Measurements from ENCODE around the gene SMYD3. TPM values are rescaled to one million over a fixed set of nuclear protein-coding genes. Genes with fewer than 3 reads are reported as not detected.

Gene SMYD3
- total and polyA plus RNA-seq, 5 donors: 6.8 to 11.6 (median 9.9) TPM

- no peaks in the 10 kb centered on the region for H3K9me3 ChIP-seq (ENCODE audit: control insufficient read depth, low read length)
- no peaks in the 10 kb centered on the region for H3K4me1 ChIP-seq (ENCODE audit: control insufficient read depth, insufficient read depth, low read length)
- ATAC-seq (no peak), DNase-seq (no peak)
- H3K27me3 ChIP-seq (ENCODE audit: control insufficient read depth, insufficient read depth): no peaks in the 10 kb centered on the region
- WGBS: 93% methylated on average over 4 of the region's 4 CpGs
- intact Hi-C loops (cut with DNase I): no loop called here
- no peak overlapping the region for H3K4me3 ChIP-seq (ENCODE audit: low read length)
- H3K27ac ChIP-seq (ENCODE audit: low read length): no peak overlapping the region
Measured at GRCh38 chr1:245768596-245768995, 738.5 kb downstream of the SMYD3 start.

GRCh38 chr1:245765230-245766000 lies 741.7 kb downstream of the SMYD3 start:
- ATAC-seq (no peak), DNase-seq (no peak)
- Histone ChIP-seq H3K27ac (ENCODE audit: low read length) (no peak overlapping the region), H3K27me3 (ENCODE audit: control insufficient read depth, insufficient read depth) (no peaks in the 10 kb centered on the region), H3K4me3 (ENCODE audit: low read length) (no peak overlapping the region), H3K9me3 (ENCODE audit: control insufficient read depth, low read length) (peaks cover 2% of the 10 kb centered on the region), H3K4me1 (ENCODE audit: control insufficient read depth, insufficient read depth, low read length) (no peaks in the 10 kb centered on the region)
- 86% methylated on average over 10 of the region's 10 CpGs for WGBS
- intact Hi-C loops (cut with DNase I): no loop called here

GRCh38 chr1:245763873-245764331 lies 743.2 kb downstream of the SMYD3 start:
- ATAC-seq: no peak
- 71% methylated on average over 5 of the region's 5 CpGs for WGBS
- H3K4me1 ChIP-seq (ENCODE audit: control insufficient read depth, insufficient read depth, low read length): no peaks in the 10 kb centered on the region

DNA sequence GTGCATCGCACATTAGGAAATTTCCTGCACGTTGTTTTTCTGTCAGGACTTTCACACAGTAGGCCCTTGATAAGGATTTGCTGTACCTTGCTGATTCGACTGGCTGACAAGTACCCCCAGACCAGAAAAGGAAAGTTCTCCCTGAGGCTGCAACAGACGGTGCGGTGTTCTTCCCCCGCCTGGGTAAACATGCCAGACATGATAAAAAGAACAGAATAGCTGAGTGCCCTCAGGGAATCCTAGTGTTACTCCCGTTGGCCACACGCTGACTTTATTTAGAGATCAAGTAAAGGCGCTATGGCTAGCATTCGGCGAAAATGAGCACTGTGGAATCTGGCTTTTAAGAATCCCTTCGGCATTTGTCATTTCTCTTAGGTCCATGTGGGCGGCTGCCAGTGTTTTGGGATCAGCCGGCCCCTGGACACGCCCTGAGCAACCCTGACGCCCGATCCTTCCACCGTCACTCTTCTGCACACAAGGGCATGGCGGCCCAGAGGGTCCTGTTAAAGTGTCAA lies 744.6 kb downstream of the SMYD3 start:
- DNase-seq (no peak), ATAC-seq (no peak)
- 88% methylated on average over 19 of the region's 19 CpGs for WGBS

More at GRCh38 chr1:245763873-245764331, 743.2 kb downstream of the SMYD3 start:
- DNase-seq: no peak
- Histone ChIP-seq H3K27me3 (ENCODE audit: control insufficient read depth, insufficient read depth) (no peaks in the 10 kb centered on the region), H3K4me3 (ENCODE audit: low read length) (no peak overlapping the region), H3K27ac (ENCODE audit: low read length) (no peak overlapping the region), H3K9me3 (ENCODE audit: control insufficient read depth, low read length) (peaks cover 2% of the 10 kb centered on the region)
- intact Hi-C loops (cut with DNase I): no loop called here

GRCh38 chr1:245760301-245760700 lies 746.8 kb downstream of the SMYD3 start:
- Histone ChIP-seq H3K4me3 (ENCODE audit: low read length) (no peak overlapping the region), H3K27ac (ENCODE audit: low read length) (no peak overlapping the region), H3K9me3 (ENCODE audit: control insufficient read depth, low read length) (peaks cover 2% of the 10 kb centered on the region), H3K4me1 (ENCODE audit: control insufficient read depth, insufficient read depth, low read length) (no peaks in the 10 kb centered on the region), H3K27me3 (ENCODE audit: control insufficient read depth, insufficient read depth) (no peaks in the 10 kb centered on the region)
- no peak for DNase-seq
- WGBS: 95% methylated on average over 4 of the region's 4 CpGs
- ATAC-seq: no peak
- intact Hi-C loops (cut with DNase I): no loop called here

More for the DNA sequence above, 744.6 kb downstream of the SMYD3 start:
- Histone ChIP-seq H3K27ac (ENCODE audit: low read length) (no peak overlapping the region), H3K4me3 (ENCODE audit: low read length) (no peak overlapping the region), H3K27me3 (ENCODE audit: control insufficient read depth, insufficient read depth) (no peaks in the 10 kb centered on the region), H3K4me1 (ENCODE audit: control insufficient read depth, insufficient read depth, low read length) (no peaks in the 10 kb centered on the region), H3K9me3 (ENCODE audit: control insufficient read depth, low read length) (peaks cover 2% of the 10 kb centered on the region)
- intact Hi-C loops (cut with DNase I): no loop called here

DNA sequence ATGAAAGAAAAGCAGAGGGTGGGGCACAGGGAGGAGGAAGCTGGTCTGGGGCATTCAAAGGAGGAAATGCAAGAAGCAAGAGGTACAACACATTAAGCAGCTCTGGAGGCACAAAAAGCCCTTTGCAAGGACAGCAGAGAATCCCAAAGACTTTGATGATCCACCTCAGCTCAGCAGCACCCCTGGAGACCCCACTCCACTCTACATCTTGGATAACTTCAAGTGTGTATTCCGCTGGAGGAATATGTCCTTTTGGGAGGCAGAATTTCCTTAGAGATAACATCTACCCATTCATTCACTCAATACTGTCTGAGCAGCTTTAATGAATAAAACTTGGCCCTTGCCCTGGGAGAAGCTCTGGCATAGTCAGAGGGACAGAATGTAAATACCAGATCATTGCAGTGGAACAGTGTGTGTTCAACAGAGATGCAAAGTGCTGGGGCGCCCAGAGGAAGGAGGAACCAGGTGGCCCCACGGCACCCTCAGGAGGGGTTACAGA lies 752.6 kb downstream of the SMYD3 start:
- DNase-seq: no peak
- Histone ChIP-seq H3K27me3 (ENCODE audit: control insufficient read depth, insufficient read depth) (no peaks in the 10 kb centered on the region), H3K27ac (ENCODE audit: low read length) (no peak overlapping the region), H3K4me1 (ENCODE audit: control insufficient read depth, insufficient read depth, low read length) (no peaks in the 10 kb centered on the region), H3K9me3 (ENCODE audit: control insufficient read depth, low read length) (no peaks in the 10 kb centered on the region), H3K4me3 (ENCODE audit: low read length) (no peak overlapping the region)
- intact Hi-C loops (cut with DNase I): no loop called here
- 93% methylated on average over 3 of the region's 3 CpGs for WGBS
- no peak for ATAC-seq

DNA sequence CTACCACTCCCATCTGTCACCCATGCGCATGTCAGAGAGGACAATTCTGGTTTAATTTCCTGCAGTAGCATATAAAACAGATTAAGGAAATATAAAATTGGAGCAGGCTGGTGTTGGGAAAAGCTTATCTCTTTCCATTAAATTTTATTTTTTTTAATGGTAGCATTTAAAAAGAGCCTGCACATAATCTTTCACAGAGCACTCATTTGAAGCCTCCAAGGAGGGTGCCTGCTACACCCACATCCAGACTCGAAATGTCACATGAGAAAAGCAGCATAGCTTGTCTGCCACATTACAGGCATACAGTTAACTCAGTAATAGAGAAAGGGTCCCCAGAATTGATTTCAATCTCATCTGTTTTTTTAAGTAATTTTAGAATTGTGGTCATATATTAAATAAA lies 753.3 kb downstream of the SMYD3 start:
- no peak for ATAC-seq
- intact Hi-C loops (cut with DNase I): no loop called here

DNA sequence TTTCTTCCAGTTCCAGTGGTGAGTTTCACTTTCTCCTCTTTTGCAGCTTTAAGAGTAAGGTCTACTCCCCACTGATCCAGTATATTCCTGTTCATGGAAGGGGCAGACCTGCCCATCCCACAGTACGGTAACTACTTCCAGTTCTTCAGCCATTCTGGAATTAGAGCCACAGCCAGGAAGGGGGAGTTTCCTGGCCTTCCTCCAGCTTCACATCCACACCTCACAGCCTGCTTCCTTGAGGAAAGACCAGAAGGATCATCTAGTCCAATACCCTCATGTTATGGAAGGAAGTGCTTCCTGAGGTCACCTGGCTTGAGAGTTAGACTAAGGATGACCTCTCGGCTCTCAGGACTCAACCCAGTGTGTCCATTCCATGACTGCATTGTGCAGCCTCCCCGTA lies 754.5 kb downstream of the SMYD3 start:
- no peak for ATAC-seq
- intact Hi-C loops (cut with DNase I): no loop called here
- Histone ChIP-seq H3K4me3 (ENCODE audit: low read length) (no peak overlapping the region), H3K9me3 (ENCODE audit: control insufficient read depth, low read length) (peaks cover 2% of the 10 kb centered on the region), H3K27me3 (ENCODE audit: control insufficient read depth, insufficient read depth) (no peaks in the 10 kb centered on the region), H3K4me1 (ENCODE audit: control insufficient read depth, insufficient read depth, low read length) (no peaks in the 10 kb centered on the region), H3K27ac (ENCODE audit: low read length) (no peak overlapping the region)
- no peak for DNase-seq
- 60% methylated on average over 3 of the region's 3 CpGs for WGBS

More for the DNA sequence above, 753.3 kb downstream of the SMYD3 start:
- WGBS: 93% methylated on average over 2 of the region's 2 CpGs
- Histone ChIP-seq H3K4me3 (ENCODE audit: low read length) (no peak overlapping the region), H3K9me3 (ENCODE audit: control insufficient read depth, low read length) (no peaks in the 10 kb centered on the region), H3K4me1 (ENCODE audit: control insufficient read depth, insufficient read depth, low read length) (no peaks in the 10 kb centered on the region), H3K27ac (ENCODE audit: low read length) (no peak overlapping the region), H3K27me3 (ENCODE audit: control insufficient read depth, insufficient read depth) (no peaks in the 10 kb centered on the region)
- DNase-seq: no peak

DNA sequence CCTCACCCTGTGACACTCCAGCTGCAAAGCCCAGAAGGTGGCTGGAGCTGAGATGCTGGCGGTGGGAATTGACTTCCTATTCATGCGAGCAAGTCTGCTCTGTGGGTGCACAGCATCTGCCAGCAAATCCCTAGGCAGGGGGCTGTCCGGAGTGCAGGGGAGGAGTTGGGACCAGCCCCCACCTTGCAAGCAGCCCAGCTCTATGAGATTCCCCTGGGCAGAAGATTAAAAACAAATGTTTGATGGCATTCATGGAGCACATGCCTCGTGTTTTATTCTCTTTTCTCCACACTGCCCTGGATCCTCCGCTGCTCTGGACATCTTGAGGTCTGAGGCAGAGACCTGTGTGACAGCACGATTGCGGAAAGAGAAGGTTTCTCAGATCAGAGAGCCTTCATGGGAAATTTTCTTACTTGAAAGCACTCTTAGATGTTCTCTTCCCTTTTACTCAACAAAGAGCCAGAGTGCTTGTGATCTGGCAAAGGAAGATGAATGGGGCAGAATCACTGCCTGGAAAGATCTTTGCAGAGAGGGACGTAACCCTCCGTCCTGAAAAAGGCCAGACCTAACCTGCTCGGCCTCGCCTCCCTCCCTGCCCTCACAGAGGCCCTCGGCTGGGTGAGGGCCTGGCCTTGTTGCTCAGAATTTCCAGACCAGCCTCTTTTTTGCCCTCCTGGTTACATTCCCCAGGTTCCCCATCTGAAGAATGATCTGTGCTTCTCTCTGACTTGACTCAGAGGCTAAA lies 755.2 kb downstream of the SMYD3 start:
- H3K4me1 ChIP-seq (ENCODE audit: control insufficient read depth, insufficient read depth, low read length): no peaks in the 10 kb centered on the region
- H3K9me3 ChIP-seq (ENCODE audit: control insufficient read depth, low read length): peaks cover 2% of the 10 kb centered on the region
- 86% methylated on average over 12 of the region's 12 CpGs for WGBS
- intact Hi-C loops (cut with DNase I): no loop called here
- H3K27me3 ChIP-seq (ENCODE audit: control insufficient read depth, insufficient read depth): no peaks in the 10 kb centered on the region
- H3K4me3 ChIP-seq (ENCODE audit: low read length): no peak overlapping the region
- no peak for ATAC-seq
- H3K27ac ChIP-seq (ENCODE audit: low read length): no peak overlapping the region
- no peak for DNase-seq

GRCh38 chr1:245751116-245751515 lies 756.0 kb downstream of the SMYD3 start:
- no peaks in the 10 kb centered on the region for H3K4me1 ChIP-seq (ENCODE audit: control insufficient read depth, insufficient read depth, low read length)
- WGBS: 78% methylated on average over 4 of the region's 4 CpGs
- no peak for ATAC-seq
- no peak for DNase-seq
- no peaks in the 10 kb centered on the region for H3K27me3 ChIP-seq (ENCODE audit: control insufficient read depth, insufficient read depth)
- no peak overlapping the region for H3K27ac ChIP-seq (ENCODE audit: low read length)
- no peak overlapping the region for H3K4me3 ChIP-seq (ENCODE audit: low read length)
- intact Hi-C loops (cut with DNase I): no loop called here
- peaks cover 2% of the 10 kb centered on the region for H3K9me3 ChIP-seq (ENCODE audit: control insufficient read depth, low read length)

DNA sequence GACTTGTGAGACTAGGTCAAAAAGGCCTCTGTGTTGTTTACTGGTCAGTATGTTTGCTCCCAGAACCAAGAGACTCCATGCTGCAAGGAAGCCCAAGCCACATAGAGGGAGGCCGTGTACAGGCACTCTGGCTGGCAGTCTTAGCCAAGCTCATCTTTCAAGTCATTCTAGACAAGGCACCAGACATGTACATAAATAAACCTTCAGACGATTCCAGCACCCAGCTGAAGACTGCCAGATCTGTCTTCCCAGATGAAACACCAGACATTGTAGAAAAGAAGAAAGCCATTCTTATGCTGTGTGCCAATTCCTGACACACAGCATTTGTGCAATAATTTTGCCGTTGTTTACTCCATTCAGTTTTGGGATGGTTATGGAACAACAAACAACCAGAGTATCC lies 756.8 kb downstream of the SMYD3 start:
- no peak overlapping the region for H3K4me3 ChIP-seq (ENCODE audit: low read length)
- no peaks in the 10 kb centered on the region for H3K27me3 ChIP-seq (ENCODE audit: control insufficient read depth, insufficient read depth)
- H3K27ac ChIP-seq (ENCODE audit: low read length): no peak overlapping the region
- peaks cover 2% of the 10 kb centered on the region for H3K9me3 ChIP-seq (ENCODE audit: control insufficient read depth, low read length)
- intact Hi-C loops (cut with DNase I): no loop called here
- ATAC-seq (no peak), DNase-seq (no peak)
- no peaks in the 10 kb centered on the region for H3K4me1 ChIP-seq (ENCODE audit: control insufficient read depth, insufficient read depth, low read length)
- WGBS: 84% methylated on average over 3 of the region's 3 CpGs
